K562 (cell line): ENCODE measurements around the gene FMN2. TPM values are rescaled to one million over a fixed set of nuclear protein-coding genes. Genes with fewer than 3 reads are reported as not detected.

Experiments
- ATAC-seq: fragments of 200-7000 bp; cut with Tn5 transposase; 3 replicates; pipeline ENCODE4 v1.9.1; 2020; ENCODE audit warnings: moderate library complexity
- BruUV-seq: library from RNA; stranded (reverse); fragments of 400-500 nt; replicated peaks from 2 replicates; lab custom pipeline; 2021; lab: Mats Ljungman, UMichigan
- CTCF ChIA-PET: fragments of 300-600 bp; formaldehyde crosslinking; extraction: SDS; loops from one replicate; lab custom pipeline; 2021; ENCODE audit warnings: low intra/inter-chr PET ratio; lab: Yijun Ruan, JAX
- POLR2A ChIA-PET: fragments of 300-600, 350-650 bp; sonication (Branson Sonifier 250); formaldehyde crosslinking; extraction: SDS; loops from one replicate; lab custom pipeline; 2021; ENCODE audit warnings: antibody characterized with exemption, inconsistent platforms; lab: Yijun Ruan, JAX
- DNase-seq, 4 experiments: peaks; one replicate each; pipeline versions ENCODE4 v3.0.0 to v3.0.0-alpha.2; 2011 to 2018; ENCODE audit warnings: low spot score in 3 of 4, mixed read lengths in 3 of 4; ENCODE audit errors: extremely low read depth in 1 of 4
- FAIRE-seq: peaks from 2 replicates; lab custom pipeline; 2011; peaks lifted over from hg19 to GRCh38; lab: Jason Lieb, UNC
- H2AFZ ChIP-seq: 2 replicates; pipeline ENCODE4 v1.6.0; 2011; ENCODE audit warnings: low read depth, low read length, control low read depth, inconsistent platforms
- H3K27ac ChIP-seq: fragments of 200-600 bp; 3 replicates; pipeline ENCODE4 v1.8.0; 2011; ENCODE audit warnings: low read depth, mild to moderate bottlenecking, control low read depth, inconsistent platforms, low read length, moderate library complexity, mixed read lengths; ENCODE audit errors: extremely low read depth
- H3K27me3 ChIP-seq, 2 experiments: fragments of 300-600 bp in 1 of 2; 2 replicates in 1 of 2; 3 replicates in 1 of 2; pipeline versions ENCODE4 v1.6.0 to v1.8.0; 2011; ENCODE audit warnings: inconsistent platforms in 2 of 2, low read length in 2 of 2, mild to moderate bottlenecking in 1 of 2, mixed read lengths in 1 of 2, moderate library complexity in 1 of 2; ENCODE audit not compliant: control insufficient read depth in 2 of 2, insufficient read depth in 2 of 2
- H3K36me3 ChIP-seq: fragments of 300-600 bp; 3 replicates; pipeline ENCODE4 v1.8.0; 2011; ENCODE audit warnings: mild to moderate bottlenecking, low read length, inconsistent platforms; ENCODE audit not compliant: control insufficient read depth, insufficient read depth
- H3K4me1 ChIP-seq, 2 experiments: fragments of 200-600 bp in 1 of 2; replicated peaks in 1 of 2; 2 replicates in 1 of 2; 3 replicates in 1 of 2; pipeline versions ENCODE4 v1.5.1 to v1.8.0; 2011; ENCODE audit warnings: inconsistent platforms in 2 of 2, low read length in 2 of 2, mild to moderate bottlenecking in 1 of 2, mixed read lengths in 1 of 2, moderate library complexity in 1 of 2; ENCODE audit not compliant: control insufficient read depth in 2 of 2, insufficient read depth in 2 of 2
- H3K4me2 ChIP-seq: 2 replicates; pipeline ENCODE4 v1.6.1; 2011; ENCODE audit warnings: low read length, control low read depth, inconsistent platforms, mixed read lengths; ENCODE audit not compliant: insufficient read depth
- H3K4me3 ChIP-seq: fragments of 200-600 bp; sonication (generic), shearing (Covaris generic); 2 replicates; pipeline ENCODE4 v1.5.1; 2016; ENCODE audit warnings: control low read depth, inconsistent platforms
- H3K79me2 ChIP-seq: fragments of 200-600 bp; 3 replicates; pipeline ENCODE4 v1.8.0; 2011; ENCODE audit warnings: low read length, inconsistent platforms; ENCODE audit not compliant: control insufficient read depth, insufficient read depth
- H3K9ac ChIP-seq, 2 experiments: 2 replicates each; pipeline versions ENCODE4 v1.6.0 to v1.6.1; 2011; ENCODE audit warnings: low read depth in 2 of 2, low read length in 2 of 2, control low read depth in 1 of 2, inconsistent platforms in 1 of 2, mild to moderate bottlenecking in 1 of 2, mixed read lengths in 1 of 2; ENCODE audit not compliant: insufficient read depth in 1 of 2
- H3K9me1 ChIP-seq: one replicate; pipeline ENCODE4 v1.6.0; 2011; ENCODE audit warnings: inconsistent platforms, mild to moderate bottlenecking, low read length, moderate library complexity; ENCODE audit not compliant: control insufficient read depth, insufficient read depth
- H3K9me3 ChIP-seq: replicated peaks from 2 replicates; pipeline ENCODE4 v1.5.1; 2011; ENCODE audit warnings: low read depth, low read length, inconsistent platforms; ENCODE audit not compliant: control insufficient read depth, insufficient read depth
- H4K20me1 ChIP-seq: replicated peaks from 2 replicates; pipeline ENCODE4 v1.6.1; 2011; ENCODE audit warnings: low read length, inconsistent platforms, mixed read lengths; ENCODE audit not compliant: control insufficient read depth, insufficient read depth
- ZBED1 ChIP-seq: IDR thresholded peaks from 2 replicates; pipeline ENCODE4 v1.6.1; 2014
- ZFP30 ChIP-seq: fragments of 250-450 bp; sonication (Bioruptor Pico); IDR thresholded peaks from 2 replicates; pipeline ENCODE4 v1.8.0; 2022; ENCODE audit warnings: moderate library complexity, mild to moderate bottlenecking, inconsistent platforms, borderline replicate concordance
- ZNF445 ChIP-seq: fragments of 250-450 bp; sonication (Bioruptor Pico); IDR thresholded peaks from 2 replicates; pipeline ENCODE4 v1.4.0; 2020; ENCODE audit warnings: low read depth, mild to moderate bottlenecking, moderate library complexity
- WGBS: fragments of 100-300 bp; shearing (Covaris generic); methylation state at CpG from one replicate; pipeline ENCODE4 v1.1.6; 2016; ENCODE audit warnings: low coverage, mixed read lengths; ENCODE audit not compliant: insufficient coverage; ENCODE audit errors: missing lambda C conversion rate; 5-methylcytosine and 5-hydroxymethylcytosine counted together
- in situ Hi-C: fragments of 300-500 bp; cut with MboI; formaldehyde crosslinking; loops from 4 replicates; pipeline ENCODE4 v1.15.0; 2018; ENCODE audit warnings: inconsistent platforms, mixed read lengths
- intact Hi-C: fragments of 100-400 bp; cut with micrococcal nuclease; formaldehyde crosslinking; loops from 2 replicates; pipeline ENCODE4 v1.14.2; 2022
- polyA plus RNA-seq, 8 experiments: library from polyadenylated mRNA; depleted of rRNA in 4 of 8; stranded (reverse) in 5 of 8; unstranded in 3 of 8; fragments of >200 nt; fragmentation: Nextera tagmentation in 2 of 8; fragmentation: Illumina TruSeq in 1 of 8; extraction: Ambion mirVana in 2 of 8; extraction: Trizol in 1 of 8; gene quantifications; 2 replicates each; pipeline versions ENCODE4 v1.2.1 to v1.2.3, GENCODE V29; 2011 to 2014; ENCODE audit warnings: inconsistent platforms in 1 of 8, missing spikeins in 1 of 8
- total RNA-seq, 7 experiments: library from RNA; depleted of rRNA in 6 of 7; stranded (reverse); fragments of >200 nt in 6 of 7; fragmentation: Illumina TruSeq in 2 of 7; extraction: Trizol in 2 of 7; gene quantifications; 2 replicates each; pipeline versions ENCODE4 v1.2.1 to v1.2.3, GENCODE V29; 2011 to 2021; ENCODE audit warnings: low replicate concordance in 1 of 7

Gene FMN2
- total and polyA plus RNA-seq, 9 of the 15 experiments (the other 6 are each of a cell fraction or from before 2014, with no cell fraction given): 0.15 to 0.45 (median 0.16) TPM; not detected in 3

GRCh38 chr1:240217403-240217802 lies 125.7 kb downstream of the FMN2 start:
- Histone ChIP-seq H3K27ac (no peak overlapping the region), H3K27me3 (no peaks in the 10 kb centered on the region), H3K4me2 (no peak overlapping the region), H2AFZ (no peak overlapping the region), H3K4me3 (no peak overlapping the region), H4K20me1 (no peaks in the 10 kb centered on the region), H3K9me3 (no peaks in the 10 kb centered on the region), H3K9ac (no peak overlapping the region), H3K9me1 (no peaks in the 10 kb centered on the region), H3K36me3 (no peaks in the 10 kb centered on the region), H3K4me1 (no peaks in the 10 kb centered on the region), H3K79me2 (no peaks in the 10 kb centered on the region)
- TF ChIP-seq ZBED1: no peak
- DNase-seq (no peak), ATAC-seq (no peak), FAIRE-seq (no peak)
- BruUV-seq: no TSS peak
- ChIA-PET POLR2A (no interaction called here), CTCF (no interaction called here)
- intact Hi-C loops: no loop called here
- in situ Hi-C loops: no loop called here

GRCh38 chr1:240219104-240219503 lies 127.4 kb downstream of the FMN2 start:
- H3K4me3 ChIP-seq: no peak overlapping the region
- FAIRE-seq: no peak
- intact Hi-C loops: no loop called here

More at GRCh38 chr1:240219104-240219503, 127.4 kb downstream of the FMN2 start:
- in situ Hi-C loops: no loop called here
- no TSS peak for BruUV-seq
- no peaks in the 10 kb centered on the region for H4K20me1 ChIP-seq
- WGBS: under 1% methylated on average over 6 of the region's 6 CpGs
- POLR2A ChIA-PET: no interaction called here
- no peak overlapping the region for H2AFZ ChIP-seq
- H3K27ac ChIP-seq: no peak overlapping the region
- no peaks in the 10 kb centered on the region for H3K4me1 ChIP-seq
- ATAC-seq: no peak
- H3K4me2 ChIP-seq: no peak overlapping the region
- no peak for DNase-seq
- H3K79me2 ChIP-seq: no peaks in the 10 kb centered on the region
- no peaks in the 10 kb centered on the region for H3K27me3 ChIP-seq
- no peak for TF ChIP-seq ZFP30 (CRISPR knock-in tag)
- no peak for TF ChIP-seq ZNF445 (CRISPR knock-in tag)
- no peak overlapping the region for H3K9ac ChIP-seq
- no peaks in the 10 kb centered on the region for H3K9me3 ChIP-seq
- no peaks in the 10 kb centered on the region for H3K36me3 ChIP-seq
- H3K9me1 ChIP-seq: no peaks in the 10 kb centered on the region
- CTCF ChIA-PET: interaction anchor here (0.7 kb wide), 1 partner anchor 981 kb away, joined by 3 read pairs; no protein-coding TSS in a partner anchor
